ENCODE results near the gene TTC23. TPM values are rescaled to one million over a fixed set of nuclear protein-coding genes. Genes with fewer than 3 reads are reported as not detected.
A peak's percentile ranks its signal among the peaks of the same experiment; 100 is the strongest.

The TTC23 gene
- polyA plus RNA-seq, 2 of the 4 experiments (the other 2 are of a cell fraction), result 7.0 to 16.5 TPM

GRCh38 chr15:99149366-99149765 is 100.0 kb downstream of the TTC23 start:
- ChIA-PET CTCF (interaction anchor here (0.7 to 1.2 kb wide), 3 partner anchors 11 to 63 kb away, joined by 3 read pairs; no protein-coding TSS in a partner anchor), POLR2A (no interaction called here)

GRCh38 chr15:99148851-99149276 is 100.5 kb downstream of the TTC23 start:
- WGBS (ENCODE audit: missing lambda C conversion rate), result 92% methylated on average over 7 of the region's 7 CpGs
- ChIA-PET CTCF (interaction anchor here (0.7 to 1.2 kb wide), 3 partner anchors 11 to 64 kb away, joined by 3 read pairs; no protein-coding TSS in a partner anchor), POLR2A (no interaction called here)
- Histone ChIP-seq H3K4me1 (no peaks in the 10 kb centered on the region), H3K4me3 (no peak overlapping the region), H3K4me2 (no peak overlapping the region), H3K27ac (no peak overlapping the region), H3K9me3 (no peaks in the 10 kb centered on the region)
- DNase-seq (ENCODE audit: low read depth in 1 of 2, low spot score in 1 of 2) (no peak), FAIRE-seq (no peak), ATAC-seq (peak in 1 of 2 experiments; percentile 27; a peak in 2 of 6 replicates)
- TF ChIP-seq USF2 (IDR thresholded peaks at IDR 0.05) (no peak), CHD2 (IDR thresholded peaks at IDR 0.05; ENCODE audit: low read length, partially characterized antibody) (no peak), EP300 (IDR thresholded peaks at IDR 0.05) (no peak), PHF8 (IDR thresholded peaks at IDR 0.05; ENCODE audit: borderline replicate concordance, low read depth) (no peak), MYC (IDR thresholded peaks at IDR 0.05; ENCODE audit: borderline replicate concordance, low read length) (no peak), BCL3 (IDR thresholded peaks at IDR 0.05) (no peak), RAD21 (conservative IDR thresholded peaks at IDR 0.05 in 1 of 2, IDR thresholded peaks at IDR 0.05 in 1 of 2) (no peak)

More at GRCh38 chr15:99149366-99149765, 100.0 kb downstream of the TTC23 start:
- Histone ChIP-seq H3K4me1 (no peaks in the 10 kb centered on the region), H3K4me3 (no peak overlapping the region), H3K27ac (no peak overlapping the region), H3K4me2 (no peak overlapping the region), H3K9me3 (no peaks in the 10 kb centered on the region)
- ATAC-seq, result no peak
- TF ChIP-seq EHMT2 (IDR thresholded peaks at IDR 0.05; ENCODE audit: low read depth) (no peak), FOSB (CRISPR knock-in tag; IDR thresholded peaks at IDR 0.05) (no peak), JUNB (IDR thresholded peaks at IDR 0.05) (no peak), TP53 (CRISPR knock-in tag; IDR thresholded peaks at IDR 0.05) (no peak), CBX2 (IDR thresholded peaks at IDR 0.05; ENCODE audit: borderline replicate concordance, low read depth) (no peak), ZSCAN20 (CRISPR knock-in tag; IDR thresholded peaks at IDR 0.05) (no peak), SMC3 (IDR thresholded peaks at IDR 0.05) (no peak)
- DNase-seq (ENCODE audit: low read depth in 1 of 2, low spot score in 1 of 2), result no peak
- FAIRE-seq, result no peak
- WGBS (ENCODE audit: missing lambda C conversion rate), result 91% methylated on average over 4 of the region's 4 CpGs

- ATAC-seq, result no peak
- WGBS (ENCODE audit: missing lambda C conversion rate), result 95% methylated on average over 5 of the region's 5 CpGs
- CTCF ChIA-PET, result interaction anchor here (0.8 to 4.6 kb wide), 6 partner anchors 23 to 67 kb away, joined by 3 to 18 read pairs (median 4); partner anchors contain the start of gene SYNM
These were observed 102.7 kb downstream of the TTC23 start for GRCh38 chr15:99146661-99147060.

More at GRCh38 chr15:99146661-99147060, 102.7 kb downstream of the TTC23 start:
- Histone ChIP-seq H3K9me3 (no peaks in the 10 kb centered on the region), H3K4me3 (no peak overlapping the region), H3K27ac (no peak overlapping the region), H3K4me2 (no peak overlapping the region), H3K4me1 (no peaks in the 10 kb centered on the region)
- POLR2A ChIA-PET, result no interaction called here
- TF ChIP-seq RARB (CRISPR knock-in tag; IDR thresholded peaks at IDR 0.05) (no peak), POLR2AphosphoS2 (conservative IDR thresholded peaks at IDR 0.05; ENCODE audit: low read length) (no peak), ESRRA (IDR thresholded peaks at IDR 0.05; ENCODE audit: borderline replicate concordance, low read length) (no peak), ZNF302 (CRISPR knock-in tag; IDR thresholded peaks at IDR 0.05) (no peak), CEBPB (IDR thresholded peaks at IDR 0.05) (no peak), HOXA7 (CRISPR knock-in tag; IDR thresholded peaks at IDR 0.05) (no peak), HES2 (IDR thresholded peaks at IDR 0.05) (no peak), SREBF2 (IDR thresholded peaks at IDR 0.05) (no peak), ELK1 (IDR thresholded peaks at IDR 0.05; ENCODE audit: low read depth, low read length) (no peak), PHF8 (IDR thresholded peaks at IDR 0.05; ENCODE audit: borderline replicate concordance, low read depth) (no peak), NPAS2 (CRISPR knock-in tag; IDR thresholded peaks at IDR 0.05; ENCODE audit: borderline replicate concordance) (no peak), HDAC2 (IDR thresholded peaks at IDR 0.05) (no peak), MYC (IDR thresholded peaks at IDR 0.05; ENCODE audit: borderline replicate concordance, low read length) (no peak)
- DNase-seq (ENCODE audit: low read depth in 1 of 2, low spot score in 1 of 2) (no peak), FAIRE-seq (no peak)

All from A549 (cell line).